ENCODE data around the gene CDC42EP4. TPM values are rescaled to one million over a fixed set of nuclear protein-coding genes. Genes with fewer than 3 reads are reported as not detected.

CDC42EP4 gene
- total RNA-seq, 2 donors from 2014 or later = 38.5 to 49.7 TPM

- Mint-ChIP-seq H3K9me3 (no peaks in the 10 kb centered on the region), H3K27me3 (ENCODE audit: insufficient read depth) (peaks cover 5% of the 10 kb centered on the region), H3K4me1 (peaks cover 30% of the 10 kb centered on the region), H3K4me3 (no peak overlapping the region), H3K27ac (no peak overlapping the region), H3K36me3 (ENCODE audit: low read depth) (peaks cover 10% of the 10 kb centered on the region)
- no peak overlapping the region for H3K9ac ChIP-seq (ENCODE audit: extremely low read depth, low read length, poor library complexity, severe bottlenecking)
- H3K4me3 ChIP-seq (ENCODE audit: low read length) = no peak overlapping the region
- peaks cover 16% of the 10 kb centered on the region for H3K36me3 ChIP-seq (ENCODE audit: control insufficient read depth, insufficient read depth, low read length)
- no peak for DNase-seq
- no peak overlapping the region for H3K27ac ChIP-seq (ENCODE audit: low read depth, low read length)
- peaks cover 12% of the 10 kb centered on the region for H3K4me1 ChIP-seq (ENCODE audit: control insufficient read depth, insufficient read depth, low read length)
- WGBS, 2 experiments (ENCODE audit: insufficient coverage in 1 of 2, insufficient read length in 1 of 2) = 91 to 92% methylated on average over 7 to 8 of the region's 8 CpGs
- no peaks in the 10 kb centered on the region for H3K27me3 ChIP-seq (ENCODE audit: control insufficient read depth, insufficient read depth, low read length, poor library complexity, severe bottlenecking)
- H3K9me3 ChIP-seq (ENCODE audit: control insufficient read depth, low read length) = no peaks in the 10 kb centered on the region
- TF ChIP-seq, protein P1, sequence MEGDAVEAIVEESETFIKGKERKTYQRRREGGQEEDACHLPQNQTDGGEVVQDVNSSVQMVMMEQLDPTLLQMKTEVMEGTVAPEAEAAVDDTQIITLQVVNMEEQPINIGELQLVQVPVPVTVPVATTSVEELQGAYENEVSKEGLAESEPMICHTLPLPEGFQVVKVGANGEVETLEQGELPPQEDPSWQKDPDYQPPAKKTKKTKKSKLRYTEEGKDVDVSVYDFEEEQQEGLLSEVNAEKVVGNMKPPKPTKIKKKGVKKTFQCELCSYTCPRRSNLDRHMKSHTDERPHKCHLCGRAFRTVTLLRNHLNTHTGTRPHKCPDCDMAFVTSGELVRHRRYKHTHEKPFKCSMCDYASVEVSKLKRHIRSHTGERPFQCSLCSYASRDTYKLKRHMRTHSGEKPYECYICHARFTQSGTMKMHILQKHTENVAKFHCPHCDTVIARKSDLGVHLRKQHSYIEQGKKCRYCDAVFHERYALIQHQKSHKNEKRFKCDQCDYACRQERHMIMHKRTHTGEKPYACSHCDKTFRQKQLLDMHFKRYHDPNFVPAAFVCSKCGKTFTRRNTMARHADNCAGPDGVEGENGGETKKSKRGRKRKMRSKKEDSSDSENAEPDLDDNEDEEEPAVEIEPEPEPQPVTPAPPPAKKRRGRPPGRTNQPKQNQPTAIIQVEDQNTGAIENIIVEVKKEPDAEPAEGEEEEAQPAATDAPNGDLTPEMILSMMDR (conservative IDR thresholded peaks at IDR 0.05) = no peak
These were observed 59.9 kb downstream of the CDC42EP4 start for GRCh38 chr17:73251871-73252270.

DNA sequence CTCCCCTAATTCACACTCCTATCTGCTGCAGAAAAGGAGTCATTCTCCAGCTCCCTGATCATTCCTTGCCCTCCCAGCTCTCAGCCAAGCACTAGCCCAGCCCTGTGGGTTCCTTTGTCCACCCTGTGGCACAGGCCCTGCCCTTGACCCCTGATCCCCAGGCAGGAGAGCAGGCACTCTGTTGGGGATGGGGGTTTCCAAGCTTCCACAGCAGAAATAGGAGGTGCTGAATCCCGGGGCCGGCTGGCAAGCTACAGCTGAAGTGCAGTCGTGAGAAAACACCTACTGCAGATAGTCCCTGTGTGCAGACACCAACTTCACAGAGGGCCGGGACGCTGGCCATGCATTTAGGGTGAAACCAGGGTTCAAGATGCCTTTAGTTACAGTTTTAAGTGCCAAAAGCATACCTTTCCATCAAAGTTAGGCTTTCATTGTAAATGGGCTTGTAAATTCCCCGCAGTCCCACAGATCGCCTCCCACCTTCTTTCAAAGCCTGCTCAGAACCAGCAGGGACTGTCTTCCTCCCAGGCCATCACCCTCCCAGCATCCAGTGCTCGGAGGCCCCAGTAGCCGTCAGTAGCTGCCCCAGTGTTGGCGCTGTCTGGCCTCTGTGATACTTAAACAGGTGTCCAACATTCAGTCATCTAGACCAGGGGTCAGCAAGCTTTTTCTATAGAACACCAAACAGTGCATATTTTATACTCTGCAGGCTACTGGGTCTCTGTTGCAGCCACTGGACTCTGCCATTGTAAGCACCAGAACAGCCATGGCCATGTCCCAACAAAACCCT, 60.8 kb downstream of the CDC42EP4 start:
- H3K9me3 Mint-ChIP-seq = no peaks in the 10 kb centered on the region
- peak; percentile 66 for DNase-seq
- no peak overlapping the region for H3K27ac ChIP-seq (ENCODE audit: low read depth, low read length)
- no peaks in the 10 kb centered on the region for H3K27me3 ChIP-seq (ENCODE audit: control insufficient read depth, insufficient read depth, low read length, poor library complexity, severe bottlenecking)
- H3K36me3 ChIP-seq (ENCODE audit: control insufficient read depth, insufficient read depth, low read length) = peaks cover 22% of the 10 kb centered on the region
- H3K4me1 Mint-ChIP-seq = peaks cover 28% of the 10 kb centered on the region
- peaks cover 5% of the 10 kb centered on the region for H3K27me3 Mint-ChIP-seq (ENCODE audit: insufficient read depth)
- peaks cover 17% of the 10 kb centered on the region for H3K36me3 Mint-ChIP-seq (ENCODE audit: low read depth)
- H3K9me3 ChIP-seq (ENCODE audit: control insufficient read depth, low read length) = no peaks in the 10 kb centered on the region
- TF ChIP-seq, protein P1 (conservative IDR thresholded peaks at IDR 0.05) = no peak
- H3K4me3 ChIP-seq (ENCODE audit: low read length) = no peak overlapping the region
- 83 to 84% methylated on average over 9 to 10 of the region's 10 CpGs for WGBS, 2 experiments (ENCODE audit: insufficient coverage in 1 of 2, insufficient read length in 1 of 2)
- H3K4me3 Mint-ChIP-seq = no peak overlapping the region
- peaks cover 9% of the 10 kb centered on the region for H3K4me1 ChIP-seq (ENCODE audit: control insufficient read depth, insufficient read depth, low read length)
- no peak overlapping the region for H3K27ac Mint-ChIP-seq
- no peak overlapping the region for H3K9ac ChIP-seq (ENCODE audit: extremely low read depth, low read length, poor library complexity, severe bottlenecking)

- H3K36me3 Mint-ChIP-seq (ENCODE audit: low read depth) = peaks cover 25% of the 10 kb centered on the region
- H3K27me3 Mint-ChIP-seq (ENCODE audit: insufficient read depth) = peaks cover 5% of the 10 kb centered on the region
- no peak for DNase-seq
- H3K4me3 ChIP-seq (ENCODE audit: low read length) = no peak overlapping the region
- peaks cover 9% of the 10 kb centered on the region for H3K4me1 ChIP-seq (ENCODE audit: control insufficient read depth, insufficient read depth, low read length)
- H3K4me1 Mint-ChIP-seq = peaks cover 28% of the 10 kb centered on the region
- no peak overlapping the region for H3K27ac Mint-ChIP-seq
- no peaks in the 10 kb centered on the region for H3K9me3 Mint-ChIP-seq
- no peaks in the 10 kb centered on the region for H3K9me3 ChIP-seq (ENCODE audit: control insufficient read depth, low read length)
- TF ChIP-seq, protein P1 (conservative IDR thresholded peaks at IDR 0.05) = no peak
- H3K27me3 ChIP-seq (ENCODE audit: control insufficient read depth, insufficient read depth, low read length, poor library complexity, severe bottlenecking) = no peaks in the 10 kb centered on the region
- no peak overlapping the region for H3K27ac ChIP-seq (ENCODE audit: low read depth, low read length)
- H3K36me3 ChIP-seq (ENCODE audit: control insufficient read depth, insufficient read depth, low read length) = peaks cover 35% of the 10 kb centered on the region
- 91 to 92% methylated on average over 7 to 8 of the region's 8 CpGs for WGBS, 2 experiments (ENCODE audit: insufficient coverage in 1 of 2, insufficient read length in 1 of 2)
- H3K9ac ChIP-seq (ENCODE audit: extremely low read depth, low read length, poor library complexity, severe bottlenecking) = no peak overlapping the region
- no peak overlapping the region for H3K4me3 Mint-ChIP-seq
These were observed 62.1 kb downstream of the CDC42EP4 start for GRCh38 chr17:73249700-73250099.
